Esophagus squamous epithelium (tissue), 5 donors: Measurements from ENCODE around the gene CERT1. TPM values are rescaled to one million over a fixed set of nuclear protein-coding genes. Genes with fewer than 3 reads are reported as not detected.

Source experiments
- DNase-seq: peaks from one replicate; lab custom pipeline; 2025; lab: John Stamatoyannopoulos, UW
- H3K27ac ChIP-seq, 4 donors: fragments of 200-600 bp; sonication (generic); one replicate each; pipeline ENCODE4 v1.5.1; 2016 to 2019; ENCODE audit warnings: mild to moderate bottlenecking in 1 of 4
- H3K27me3 ChIP-seq, 4 donors: fragments of 200-600 bp; sonication (generic); 1 replicate in 3 of 4; 2 replicates in 1 of 4; pipeline versions ENCODE4 v1.5.1 to v1.6.0; 2017 to 2021; ENCODE audit warnings: antibody characterized with exemption in 1 of 4
- H3K36me3 ChIP-seq, 3 donors: fragments of 200-600 bp; sonication (generic); one replicate each; pipeline ENCODE4 v1.5.1; 2016 to 2019
- H3K4me1 ChIP-seq, 3 donors: fragments of 200-600 bp; sonication (generic); one replicate each; pipeline ENCODE4 v1.5.1; 2017 to 2019
- H3K4me3 ChIP-seq, 4 donors: fragments of 200-600 bp; sonication (generic); 1 replicate in 3 of 4; 2 replicates in 1 of 4; pipeline ENCODE4 v1.5.1; 2016 to 2019; ENCODE audit warnings: mild to moderate bottlenecking in 2 of 4, moderate library complexity in 1 of 4
- H3K9me3 ChIP-seq, 3 donors: fragments of 200-600 bp; sonication (generic); one replicate each; pipeline ENCODE4 v1.5.1; 2016 to 2019
- POLR2A ChIP-seq, 4 donors: fragments of 450-650 bp; IDR thresholded peaks; one replicate each; pipeline ENCODE4 v1.6.1; 2017; ENCODE audit warnings: antibody characterized with exemption in 4 of 4, mild to moderate bottlenecking in 4 of 4, moderate library complexity in 3 of 4
- WGBS, 2 donors: methylation state at CpG; one replicate each; pipeline ENCODE4 v1.1.5; 2018; 5-methylcytosine and 5-hydroxymethylcytosine counted together
- intact Hi-C: fragments of 100-400 bp; cut with DNase I; formaldehyde crosslinking; loops from one replicate; pipeline ENCODE4 v1.15.0; 2022
- total RNA-seq, 4 donors: library from RNA; depleted of rRNA; stranded (reverse); fragments of >200 nt; gene quantifications; one replicate each; pipeline ENCODE4 v1.1.0, GENCODE V29; 2016
- TF ChIP-seq, protein P1 (sequence below), 6 experiments: fragments of 450-650 bp in 4 of 6; fragments of 200-600 bp in 2 of 6; sonication (generic) in 2 of 6; IDR thresholded peaks; one replicate each; pipeline ENCODE4 v1.5.1; 2016 to 2019; ENCODE audit warnings: antibody characterized with exemption in 6 of 6, mild to moderate bottlenecking in 4 of 6, moderate library complexity in 4 of 6
- donor health status: DM: yes; HTN: yes; CAD: no.

The CERT1 gene
- total RNA-seq, 4 donors from 2014 or later = 19.8 to 29.9 (median 24.4) TPM

DNA sequence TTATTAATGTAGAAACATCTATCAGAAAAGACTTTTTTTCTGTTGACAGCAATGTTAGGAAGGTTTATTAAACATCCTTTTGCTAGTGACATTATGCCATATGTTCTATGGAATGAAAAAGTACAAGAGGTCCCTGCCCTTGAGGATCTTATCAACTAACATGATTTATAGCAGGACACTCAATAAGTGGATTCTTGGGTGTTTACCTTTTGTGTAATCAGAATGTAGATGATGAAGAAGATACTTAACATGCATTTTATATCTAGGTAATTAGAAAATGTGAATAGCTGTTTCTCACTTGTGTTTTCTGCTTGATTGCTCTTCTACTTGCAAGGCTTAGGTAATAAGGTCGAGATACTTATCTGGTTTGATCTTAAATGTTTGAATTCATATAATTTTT lies 169.5 kb downstream of the CERT1 start:
- no peak for TF ChIP-seq POLR2A (IDR thresholded peaks at IDR 0.05)
- TF ChIP-seq, protein P1, sequence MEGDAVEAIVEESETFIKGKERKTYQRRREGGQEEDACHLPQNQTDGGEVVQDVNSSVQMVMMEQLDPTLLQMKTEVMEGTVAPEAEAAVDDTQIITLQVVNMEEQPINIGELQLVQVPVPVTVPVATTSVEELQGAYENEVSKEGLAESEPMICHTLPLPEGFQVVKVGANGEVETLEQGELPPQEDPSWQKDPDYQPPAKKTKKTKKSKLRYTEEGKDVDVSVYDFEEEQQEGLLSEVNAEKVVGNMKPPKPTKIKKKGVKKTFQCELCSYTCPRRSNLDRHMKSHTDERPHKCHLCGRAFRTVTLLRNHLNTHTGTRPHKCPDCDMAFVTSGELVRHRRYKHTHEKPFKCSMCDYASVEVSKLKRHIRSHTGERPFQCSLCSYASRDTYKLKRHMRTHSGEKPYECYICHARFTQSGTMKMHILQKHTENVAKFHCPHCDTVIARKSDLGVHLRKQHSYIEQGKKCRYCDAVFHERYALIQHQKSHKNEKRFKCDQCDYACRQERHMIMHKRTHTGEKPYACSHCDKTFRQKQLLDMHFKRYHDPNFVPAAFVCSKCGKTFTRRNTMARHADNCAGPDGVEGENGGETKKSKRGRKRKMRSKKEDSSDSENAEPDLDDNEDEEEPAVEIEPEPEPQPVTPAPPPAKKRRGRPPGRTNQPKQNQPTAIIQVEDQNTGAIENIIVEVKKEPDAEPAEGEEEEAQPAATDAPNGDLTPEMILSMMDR (IDR thresholded peaks at IDR 0.05) = no peak
- peaks cover 0 to 53% (median 25%) of the 10 kb centered on the region in 3 donors for H3K4me1 ChIP-seq
- H3K27ac ChIP-seq = peak overlapping the region in 1 of 4 donors; percentile 64
- H3K4me3 ChIP-seq = no peak overlapping the region
- no peak for DNase-seq
- H3K36me3 ChIP-seq = peaks cover 4 to 46% (median 26%) of the 10 kb centered on the region in 3 donors
- 70 to 87% methylated on average over 1 of the region's 1 CpG for WGBS, 2 donors
- no peaks in the 10 kb centered on the region for H3K27me3 ChIP-seq
- intact Hi-C loops = no loop called here
- no peaks in the 10 kb centered on the region for H3K9me3 ChIP-seq

DNA sequence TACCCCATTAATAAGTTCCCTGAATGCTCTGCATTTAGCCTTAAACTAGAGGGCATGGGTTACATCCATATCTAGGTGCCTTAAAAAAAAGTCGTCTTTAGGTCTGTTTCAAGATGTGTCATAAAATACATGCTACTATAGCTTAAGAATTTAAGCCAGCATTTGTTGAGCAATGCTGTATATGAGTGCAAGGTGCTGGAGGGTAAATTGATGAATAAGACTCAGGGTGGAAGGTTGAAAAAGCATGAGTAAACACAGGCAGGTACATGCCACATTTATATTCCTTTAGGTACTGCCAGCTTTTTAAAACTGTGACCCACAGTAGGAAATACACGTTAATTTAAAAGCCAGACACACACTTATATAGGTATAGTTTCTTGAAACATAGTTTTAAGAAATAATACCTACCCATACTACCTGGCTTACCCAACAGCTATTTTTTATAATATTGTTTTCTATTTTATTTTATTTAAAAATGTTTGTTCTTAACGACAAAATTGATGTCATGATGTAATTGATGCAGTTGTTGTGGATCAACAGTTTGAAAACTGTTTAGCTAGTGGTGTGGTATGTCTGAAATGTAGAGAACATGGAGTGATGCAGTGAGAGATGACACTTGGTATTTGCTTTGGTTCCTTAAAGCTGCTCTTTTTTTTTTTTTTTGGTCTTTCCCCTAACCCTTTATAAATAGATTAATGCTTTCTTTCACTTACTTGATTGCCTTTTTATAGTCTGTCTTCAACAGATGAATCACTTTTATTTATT lies 170.5 kb downstream of the CERT1 start:
- Histone ChIP-seq H3K27me3 (no peaks in the 10 kb centered on the region), H3K36me3 (peaks cover under 1 to 36% (median 18%) of the 10 kb centered on the region in 3 donors), H3K9me3 (no peaks in the 10 kb centered on the region), H3K4me1 (peaks cover 0 to 59% (median 28%) of the 10 kb centered on the region in 3 donors), H3K27ac (peak overlapping the region in 2 of 4 donors; percentile 30 to 64), H3K4me3 (no peak overlapping the region)
- no peak for DNase-seq
- intact Hi-C loops = no loop called here
- WGBS, 2 donors = 44 to 47% methylated on average over 3 of the region's 3 CpGs
- TF ChIP-seq, protein P1 (IDR thresholded peaks at IDR 0.05) = no peak
- TF ChIP-seq POLR2A (IDR thresholded peaks at IDR 0.05) = no peak

DNA sequence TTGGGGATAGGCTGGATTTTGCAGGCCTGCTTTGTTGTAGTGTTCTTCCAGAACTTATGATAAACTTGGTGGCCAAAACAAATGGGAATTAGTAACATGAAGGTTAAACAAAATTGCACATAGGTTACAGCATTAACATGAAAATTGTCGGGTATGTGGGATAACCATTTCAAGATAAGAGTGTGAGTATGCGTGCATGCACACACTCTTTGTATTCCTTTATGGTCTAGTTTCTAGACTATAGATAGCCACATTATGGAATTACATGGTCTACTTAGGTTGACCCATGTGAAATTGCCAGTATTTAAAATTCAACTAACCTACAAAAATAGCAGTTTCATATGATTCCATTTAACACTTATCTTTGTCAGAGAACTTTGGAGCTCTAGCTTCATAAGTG lies 173.0 kb downstream of the CERT1 start:
- intact Hi-C loops = no loop called here
- peak overlapping the region; percentile 62 to 92 (median 86) for H3K4me3 ChIP-seq
- no peaks in the 10 kb centered on the region for H3K9me3 ChIP-seq
- peaks cover 0 to 63% (median 29%) of the 10 kb centered on the region in 3 donors for H3K4me1 ChIP-seq
- H3K27ac ChIP-seq = peak overlapping the region in 2 of 4 donors; percentile 97 to 98
- TF ChIP-seq, protein P1 (IDR thresholded peaks at IDR 0.05) = no peak
- TF ChIP-seq POLR2A (IDR thresholded peaks at IDR 0.05) = no peak
- H3K36me3 ChIP-seq = peaks cover 0 to 11% (median 4%) of the 10 kb centered on the region in 3 donors
- DNase-seq = no peak
- H3K27me3 ChIP-seq = no peaks in the 10 kb centered on the region
- 49 to 63% methylated on average over 2 of the region's 2 CpGs for WGBS, 2 donors

DNA sequence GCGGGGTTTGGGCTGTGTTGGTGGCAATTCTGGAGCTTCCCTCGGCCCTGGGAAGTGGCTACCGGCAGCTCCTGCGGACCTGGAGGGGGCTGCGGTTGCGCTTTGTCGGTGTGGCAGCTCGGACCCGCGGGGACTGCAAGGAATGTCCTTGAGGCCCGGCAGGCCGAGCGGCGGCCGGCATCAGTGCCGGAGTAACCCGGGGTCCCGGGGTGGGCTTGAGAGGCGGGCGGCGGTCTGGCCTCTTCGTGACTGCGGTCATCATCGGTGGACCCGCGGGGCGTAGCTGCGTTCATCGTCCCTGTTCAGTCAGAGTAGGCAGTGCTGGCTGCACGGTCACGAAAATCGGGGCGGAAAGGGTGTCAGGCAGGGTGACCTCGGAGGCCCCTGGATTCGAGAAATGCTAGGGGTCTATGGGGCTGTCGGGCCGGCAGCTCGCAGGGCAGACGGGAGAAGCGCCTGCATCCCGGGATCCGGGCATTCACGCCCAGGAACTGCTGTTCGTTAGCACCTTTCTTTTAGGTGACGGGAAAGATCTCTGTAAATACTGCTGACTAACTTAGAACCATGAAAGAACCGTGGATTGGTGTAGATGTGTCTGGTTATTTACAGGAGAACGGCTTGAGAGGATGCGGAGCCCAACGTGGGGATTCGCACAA lies 173.9 kb downstream of the CERT1 start:
- peaks cover 0 to 2% (median 0%) of the 10 kb centered on the region in 3 donors for H3K36me3 ChIP-seq
- H3K9me3 ChIP-seq = no peaks in the 10 kb centered on the region
- peaks cover 0 to 58% (median 29%) of the 10 kb centered on the region in 3 donors for H3K4me1 ChIP-seq
- intact Hi-C loops = no loop called here
- TF ChIP-seq, protein P1 (IDR thresholded peaks at IDR 0.05) = no peak
- TF ChIP-seq POLR2A (IDR thresholded peaks at IDR 0.05) = no peak
- WGBS, 2 donors = 1 to 2% methylated on average over 10 to 20 of the region's 50 CpGs
- H3K27ac ChIP-seq = peak overlapping the region; percentile 92 to 98 (median 95)
- no peaks in the 10 kb centered on the region for H3K27me3 ChIP-seq
- DNase-seq = no peak
- peak overlapping the region; percentile 62 to 92 (median 86) for H3K4me3 ChIP-seq
